GM18907 (cell line): ENCODE results near the gene GPR15LG.

ENCODE experiments used
- ATAC-seq: cut with Tn5 transposase; IDR thresholded peaks from one replicate; pipeline ENCODE4 v1.9.1; 2021; ENCODE audit warnings: mild to moderate bottlenecking, moderate library complexity; ENCODE audit not compliant: unreplicated experiment

GPR15LG gene

GRCh38 chr10:84214046-84214572 lies 40.5 kb downstream of the GPR15LG start:
- peak; percentile 24 for ATAC-seq

GRCh38 chr10:84214612-84215235 lies 41.1 kb downstream of the GPR15LG start:
- peak; percentile 91 for ATAC-seq

GRCh38 chr10:84216834-84217233 lies 43.2 kb downstream of the GPR15LG start:
- ATAC-seq: no peak

GRCh38 chr10:84217746-84218145 lies 44.1 kb downstream of the GPR15LG start:
- ATAC-seq: no peak

- ATAC-seq: no peak
These were observed 48.3 kb downstream of the GPR15LG start for GRCh38 chr10:84221916-84222315.

GRCh38 chr10:84224411-84225028 lies 50.9 kb downstream of the GPR15LG start:
- ATAC-seq: no peak

- no peak for ATAC-seq
These were observed 52.0 kb downstream of the GPR15LG start, which contains the start of gene LRIT2 for GRCh38 chr10:84225427-84226173. Gene LRIT2 (minus strand): TSS chr10:84225544. CDS start chr10:84225520, 24 bp downstream.

GRCh38 chr10:84226616-84227015 lies 53.0 kb downstream of the GPR15LG start:
- ATAC-seq: no peak

- no peak for ATAC-seq
These were observed 54.2 kb downstream of the GPR15LG start for GRCh38 chr10:84227810-84228209.

GRCh38 chr10:84230359-84230758 lies 56.8 kb downstream of the GPR15LG start:
- ATAC-seq: no peak

- ATAC-seq: no peak
These were observed 58.8 kb downstream of the GPR15LG start for GRCh38 chr10:84232376-84232775.

GRCh38 chr10:84233940-84234339 lies 60.3 kb downstream of the GPR15LG start:
- no peak for ATAC-seq

GRCh38 chr10:84234479-84234878 lies 60.9 kb downstream of the GPR15LG start:
- ATAC-seq: no peak
